Measurements from ENCODE around the gene FTO.

DNA sequence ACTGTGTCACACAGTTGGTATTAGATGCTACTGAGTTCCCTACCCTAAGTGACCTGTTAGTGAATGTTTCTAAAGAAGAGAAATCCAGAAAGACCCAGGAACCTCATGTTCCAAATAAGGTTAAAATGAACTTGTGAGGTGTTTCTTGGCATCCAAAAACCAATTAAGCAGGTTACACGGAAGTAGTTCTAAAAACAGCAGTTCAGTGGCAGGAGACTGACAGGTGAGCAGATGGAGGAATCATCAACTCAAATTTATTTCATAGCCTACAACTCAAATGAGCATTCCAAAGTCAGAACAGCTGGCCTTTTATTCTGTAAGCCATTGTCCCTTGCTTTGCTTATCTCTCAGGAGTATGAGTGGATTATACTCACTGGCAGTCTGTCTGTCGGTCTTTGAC, 394.3 kb downstream of the FTO start:
- no peak for TF ChIP-seq POLR2A (IDR thresholded peaks at IDR 0.05)
- TF ChIP-seq, protein P1, sequence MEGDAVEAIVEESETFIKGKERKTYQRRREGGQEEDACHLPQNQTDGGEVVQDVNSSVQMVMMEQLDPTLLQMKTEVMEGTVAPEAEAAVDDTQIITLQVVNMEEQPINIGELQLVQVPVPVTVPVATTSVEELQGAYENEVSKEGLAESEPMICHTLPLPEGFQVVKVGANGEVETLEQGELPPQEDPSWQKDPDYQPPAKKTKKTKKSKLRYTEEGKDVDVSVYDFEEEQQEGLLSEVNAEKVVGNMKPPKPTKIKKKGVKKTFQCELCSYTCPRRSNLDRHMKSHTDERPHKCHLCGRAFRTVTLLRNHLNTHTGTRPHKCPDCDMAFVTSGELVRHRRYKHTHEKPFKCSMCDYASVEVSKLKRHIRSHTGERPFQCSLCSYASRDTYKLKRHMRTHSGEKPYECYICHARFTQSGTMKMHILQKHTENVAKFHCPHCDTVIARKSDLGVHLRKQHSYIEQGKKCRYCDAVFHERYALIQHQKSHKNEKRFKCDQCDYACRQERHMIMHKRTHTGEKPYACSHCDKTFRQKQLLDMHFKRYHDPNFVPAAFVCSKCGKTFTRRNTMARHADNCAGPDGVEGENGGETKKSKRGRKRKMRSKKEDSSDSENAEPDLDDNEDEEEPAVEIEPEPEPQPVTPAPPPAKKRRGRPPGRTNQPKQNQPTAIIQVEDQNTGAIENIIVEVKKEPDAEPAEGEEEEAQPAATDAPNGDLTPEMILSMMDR (IDR thresholded peaks at IDR 0.05) = no peak

Data from testis (tissue), 2 donors.